ENCODE results near the gene ARHGEF9.
"Not testable (repeated sequence)": the region's sequence is repeated elsewhere in the genome, so short reads cannot be mapped to it uniquely, and the experiment has no call there.

The ARHGEF9 gene

DNA sequence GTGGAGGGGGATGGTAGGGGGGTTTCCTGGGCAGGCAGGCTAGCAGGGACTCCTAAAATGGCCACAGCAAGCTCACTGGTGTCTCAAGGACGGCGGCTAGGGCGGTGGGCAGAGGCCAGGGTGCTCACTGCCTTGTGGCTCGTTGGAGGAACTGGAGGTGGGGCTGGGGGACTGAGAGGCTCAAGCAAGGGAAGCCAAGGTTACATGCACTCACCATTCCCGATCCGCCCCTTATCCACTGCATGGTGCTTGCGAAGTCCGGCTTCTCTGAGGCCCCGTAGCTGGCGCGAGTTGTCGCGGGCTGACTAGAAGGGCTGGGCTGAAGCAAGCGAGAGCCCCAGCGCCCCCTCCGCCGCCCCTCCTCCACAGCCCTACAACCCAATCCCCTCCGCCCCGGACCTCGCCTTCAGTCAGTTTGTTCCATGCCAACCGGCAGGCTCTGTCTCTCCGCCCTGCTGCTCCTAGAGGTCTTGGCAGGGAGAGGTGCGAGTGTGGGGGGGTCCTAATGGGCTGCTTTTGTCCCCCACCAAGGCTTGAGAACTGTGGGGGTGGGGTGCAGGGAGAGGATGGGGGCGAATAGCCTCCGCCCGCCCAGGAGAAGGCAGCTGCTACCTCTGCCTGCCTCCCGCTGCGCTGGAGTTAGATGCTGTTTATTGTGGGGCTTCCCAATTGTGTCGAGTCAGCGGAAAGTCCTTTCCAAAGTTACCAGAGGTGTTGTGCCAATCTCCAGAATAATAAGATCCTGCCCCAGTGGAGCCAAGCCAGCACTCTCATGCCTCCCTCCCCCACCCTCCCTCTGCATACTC lies at the start of gene ARHGEF9:
Gene ARHGEF9, minus strand, starts transcription at position 313 of the 806 bp plus-strand sequence. Its CDS starts 69 bp downstream, at position 244.
- DNase-seq = no peak

DNA sequence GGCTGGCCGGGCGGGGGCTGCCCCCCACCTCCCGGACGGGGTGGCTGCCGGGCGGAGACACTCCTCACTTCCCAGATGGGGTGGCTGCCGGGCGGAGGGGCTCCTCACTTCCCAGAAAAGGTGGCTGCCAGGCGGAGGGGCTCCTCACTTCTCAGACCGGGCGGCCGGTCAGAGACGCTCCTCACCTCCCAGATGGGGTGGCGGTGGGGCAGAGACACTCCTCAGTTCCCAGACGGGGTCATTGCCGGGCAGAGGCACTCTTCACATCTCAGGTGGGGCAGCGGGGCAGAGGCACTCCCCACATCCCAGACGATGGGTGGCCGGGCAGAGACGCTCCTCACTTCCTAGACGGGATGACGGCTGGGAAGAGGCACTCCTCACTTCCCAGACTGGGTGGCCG lies 40.4 kb upstream of the ARHGEF9 start:
- not testable (repeated sequence) for DNase-seq

DNA sequence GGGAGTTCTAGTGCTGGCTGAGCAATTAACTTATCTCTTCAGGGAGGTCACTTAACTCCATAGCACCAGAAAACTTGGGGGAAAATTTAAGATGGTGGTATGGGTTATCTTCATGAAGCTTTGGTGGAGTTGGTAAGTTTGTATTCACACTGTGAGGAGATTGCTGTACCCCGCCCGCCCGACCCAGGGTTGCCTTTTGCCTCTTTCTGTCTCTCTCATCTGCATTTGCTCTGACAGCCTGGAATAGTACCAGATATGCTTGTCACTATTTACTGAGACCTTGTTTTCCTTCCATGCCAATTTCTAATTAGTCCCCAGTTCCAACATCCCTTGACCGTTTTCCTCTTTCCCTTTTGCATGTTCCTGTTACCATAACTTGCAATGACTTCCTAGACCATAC lies 33.1 kb upstream of the ARHGEF9 start:
- DNase-seq = no peak

DNA sequence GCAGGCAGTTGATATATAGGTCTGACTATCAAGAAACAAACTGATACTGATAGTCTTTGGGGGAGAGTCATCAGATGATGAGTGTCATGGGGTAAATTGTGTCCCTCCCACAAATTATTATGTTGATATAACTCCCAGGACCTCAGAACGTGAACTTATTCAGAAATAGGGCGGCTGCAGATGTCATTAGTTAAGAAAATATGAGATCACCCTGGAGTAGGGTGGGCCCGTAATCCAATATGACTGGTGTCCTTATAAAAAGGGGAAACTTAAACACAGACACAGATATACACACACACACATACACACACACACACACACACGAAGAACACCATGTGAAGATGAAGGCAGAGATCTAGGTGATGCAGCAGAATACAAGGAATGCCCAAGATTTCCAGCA lies 32.7 kb upstream of the ARHGEF9 start:
- DNase-seq = no peak

DNA sequence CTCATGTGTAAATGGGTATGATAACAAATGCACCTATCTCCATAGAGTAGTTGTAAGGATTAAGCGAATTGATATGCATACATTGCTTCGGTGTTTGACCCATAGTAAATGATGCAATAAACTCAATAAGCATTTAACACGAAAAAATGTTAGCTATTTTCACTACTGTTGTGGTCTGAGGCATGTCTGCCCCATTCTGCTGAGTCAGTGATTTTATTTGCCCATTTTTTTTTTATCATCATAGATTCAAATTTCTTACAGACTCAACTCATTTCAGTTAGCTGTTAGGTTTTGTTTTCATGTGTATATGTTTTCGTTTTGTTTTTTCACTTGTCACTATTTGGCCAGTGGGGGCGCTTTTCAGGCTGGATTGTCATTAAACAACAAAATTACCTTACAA lies 27.8 kb upstream of the ARHGEF9 start:
- DNase-seq = no peak

DNA sequence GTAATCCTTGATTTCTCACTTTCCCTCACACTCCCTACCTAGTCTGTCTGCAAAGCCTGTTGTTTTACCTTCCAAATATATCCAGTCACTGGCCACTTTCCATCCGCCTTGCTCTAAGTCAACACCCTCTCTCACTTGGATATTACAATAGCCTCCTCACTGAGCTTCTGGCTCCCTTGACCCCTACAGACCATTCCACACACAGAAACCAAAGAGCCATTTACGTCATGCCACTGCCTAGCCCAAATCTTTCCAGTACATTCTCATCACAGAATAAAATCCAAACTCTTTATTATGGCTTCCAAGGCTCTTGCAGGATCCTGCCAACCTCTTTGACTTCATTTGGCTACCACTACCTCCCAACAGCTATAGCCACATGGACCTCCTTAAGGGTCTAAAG lies 25.7 kb upstream of the ARHGEF9 start:
- DNase-seq = no peak

DNA sequence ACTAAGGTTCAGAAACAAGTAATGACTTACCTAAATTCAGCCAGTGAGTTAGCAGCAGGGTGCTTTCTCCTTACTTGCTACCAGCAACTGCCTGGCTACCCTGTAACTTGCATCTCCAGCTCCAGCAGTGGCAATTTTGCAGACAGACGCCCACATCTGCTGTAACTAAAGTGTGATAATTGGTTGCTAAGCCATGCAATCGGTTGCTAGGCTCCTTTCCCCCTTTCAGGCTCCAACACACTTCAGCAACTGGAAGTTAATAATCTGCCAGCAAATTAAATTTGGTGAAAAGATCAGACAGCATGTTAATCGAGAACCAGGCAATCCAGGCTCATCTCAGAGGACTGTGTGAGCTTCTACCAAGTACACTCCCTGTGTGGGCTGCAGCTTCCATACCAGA lies 24.2 kb upstream of the ARHGEF9 start:
- DNase-seq = no peak

DNA sequence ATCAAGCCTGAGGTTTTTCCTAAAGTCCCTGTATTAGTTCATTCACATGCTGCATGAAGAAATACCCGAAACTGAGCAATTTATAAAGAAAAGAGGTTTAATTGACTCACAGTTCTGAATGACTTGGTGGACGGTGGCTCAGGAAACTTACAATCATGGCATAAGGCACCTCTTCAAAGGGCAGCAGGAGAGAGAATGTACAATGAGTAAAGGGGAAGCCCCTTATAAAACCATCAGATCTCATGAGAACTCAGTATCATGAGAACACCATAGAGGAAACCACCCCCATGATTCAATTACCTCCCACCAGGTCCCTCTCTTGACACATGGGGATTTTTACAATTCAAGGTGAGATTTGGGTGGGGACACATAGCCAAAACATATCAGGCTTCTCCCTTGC lies 10.4 kb upstream of the ARHGEF9 start:
- not testable (repeated sequence) for DNase-seq

DNA sequence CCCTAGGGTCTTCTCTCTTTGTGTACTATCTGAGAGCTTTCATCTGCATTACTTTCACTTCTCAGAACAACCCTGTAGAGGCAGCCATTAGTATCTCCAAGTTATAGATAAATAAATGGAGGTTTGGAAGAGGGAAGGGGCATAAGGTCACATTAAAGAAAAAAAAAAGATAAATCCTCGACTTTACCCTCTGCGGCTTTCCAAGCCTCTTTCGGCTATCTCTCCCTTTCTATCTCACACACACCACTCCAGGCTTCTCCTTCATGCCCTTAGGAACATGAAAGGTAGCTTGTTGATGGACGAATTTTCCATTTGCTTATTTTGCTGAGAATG lies 660 bp upstream of the ARHGEF9 start:
- DNase-seq = no peak

DNA sequence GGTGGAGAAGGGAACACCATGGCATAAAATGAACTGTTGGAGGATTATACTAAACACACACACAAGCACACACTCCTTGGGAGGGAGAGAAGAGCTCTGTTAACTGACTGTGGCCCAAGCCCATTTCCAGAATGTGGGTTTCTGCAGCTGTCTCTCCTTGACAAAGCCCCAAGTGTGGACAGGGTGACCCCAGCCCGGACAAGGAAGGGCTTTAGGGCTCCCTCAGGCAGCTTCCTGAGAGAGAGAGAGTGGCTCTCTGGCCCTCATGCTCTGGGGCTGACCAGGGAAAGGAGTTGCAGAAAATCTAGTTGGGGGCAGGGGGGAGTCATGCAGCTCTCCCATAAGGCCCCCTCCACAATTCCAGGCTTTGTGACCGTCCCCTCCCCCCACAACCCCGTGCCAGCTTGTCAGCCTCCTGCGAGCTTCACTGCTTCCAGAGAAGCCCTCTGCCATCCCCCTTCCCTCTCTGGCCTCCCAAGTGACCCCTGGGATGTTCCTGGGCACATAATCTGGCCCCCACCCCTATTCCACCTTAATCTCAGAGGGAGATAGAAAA lies 590 bp downstream of the ARHGEF9 start:
- no peak for DNase-seq

DNA sequence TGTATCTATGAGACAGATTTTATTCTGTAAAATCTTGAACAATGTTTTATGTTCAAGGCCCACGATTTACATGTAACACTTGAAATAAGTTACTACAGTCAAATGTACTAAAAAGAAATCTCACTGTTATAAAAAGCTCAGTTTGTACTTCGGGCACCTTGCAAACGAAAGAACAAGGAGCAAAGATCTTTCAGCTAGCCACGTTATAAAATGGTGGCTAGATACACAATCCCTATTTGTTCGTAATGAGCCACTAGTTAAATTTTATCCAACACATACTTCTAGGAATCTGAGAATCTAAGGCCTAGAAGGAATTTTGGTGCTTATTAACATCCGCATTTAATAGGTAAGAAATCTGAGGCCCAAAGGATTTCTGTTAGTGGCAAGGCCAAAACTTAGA lies 2.5 kb downstream of the ARHGEF9 start:
- DNase-seq = no peak

DNA sequence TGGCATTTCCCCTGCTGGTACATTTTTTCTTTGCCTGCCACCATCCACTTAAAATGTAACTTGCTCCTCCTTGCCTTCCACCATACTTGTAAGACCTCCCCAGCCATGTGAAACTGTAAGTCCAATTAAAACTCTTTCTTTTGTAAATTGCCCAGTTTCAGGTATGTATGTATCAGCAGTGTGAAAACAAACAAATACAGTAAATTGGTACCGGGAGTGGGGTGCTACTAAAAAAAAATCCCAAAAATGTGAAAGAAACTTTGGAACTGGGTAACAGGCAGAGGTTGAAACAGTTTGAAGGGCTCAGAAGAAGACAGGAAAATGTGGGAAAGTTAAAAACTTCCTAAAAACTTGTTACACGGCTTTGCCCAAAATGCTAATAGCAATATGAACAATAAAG lies 16.3 kb downstream of the ARHGEF9 start:
- DNase-seq = no peak

DNA sequence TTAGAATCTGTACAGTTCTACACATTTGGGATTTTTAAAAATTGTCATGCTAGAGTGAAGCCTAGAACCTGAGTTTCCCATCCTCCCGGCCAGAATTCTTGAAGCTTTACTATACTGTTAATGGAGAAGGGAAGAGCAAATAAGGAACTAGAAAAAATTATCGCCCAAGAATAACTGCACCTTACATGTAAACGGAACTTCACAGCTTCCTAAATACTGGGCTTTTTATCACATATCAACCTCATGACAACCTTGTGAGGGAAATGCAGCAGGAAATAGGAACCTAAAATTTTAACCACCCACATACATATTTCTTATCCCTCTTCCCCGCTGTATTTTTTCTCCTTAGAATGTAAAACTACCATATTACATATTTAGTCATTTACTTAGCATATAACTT lies 19.3 kb downstream of the ARHGEF9 start:
- no peak for DNase-seq

DNA sequence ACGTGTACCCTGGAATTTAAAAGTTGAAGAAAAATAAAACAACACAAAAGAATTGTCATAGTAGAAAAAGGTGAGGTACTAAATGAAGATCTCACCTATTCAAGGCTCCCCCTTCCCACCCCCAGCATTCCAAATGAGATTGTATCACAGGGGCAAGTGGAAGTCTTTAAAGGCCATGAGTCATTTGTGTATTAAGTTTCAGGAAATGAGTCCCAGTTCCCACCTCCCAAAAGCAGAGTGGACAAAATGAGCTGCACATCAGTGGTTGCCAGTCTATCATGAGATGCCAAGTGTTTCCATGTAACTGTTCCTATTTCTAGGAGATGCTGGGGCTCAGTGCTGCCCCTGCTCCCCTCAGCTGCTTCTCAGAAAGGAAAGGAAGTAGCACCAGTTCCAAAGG lies 20.1 kb downstream of the ARHGEF9 start:
- DNase-seq = no peak

DNA sequence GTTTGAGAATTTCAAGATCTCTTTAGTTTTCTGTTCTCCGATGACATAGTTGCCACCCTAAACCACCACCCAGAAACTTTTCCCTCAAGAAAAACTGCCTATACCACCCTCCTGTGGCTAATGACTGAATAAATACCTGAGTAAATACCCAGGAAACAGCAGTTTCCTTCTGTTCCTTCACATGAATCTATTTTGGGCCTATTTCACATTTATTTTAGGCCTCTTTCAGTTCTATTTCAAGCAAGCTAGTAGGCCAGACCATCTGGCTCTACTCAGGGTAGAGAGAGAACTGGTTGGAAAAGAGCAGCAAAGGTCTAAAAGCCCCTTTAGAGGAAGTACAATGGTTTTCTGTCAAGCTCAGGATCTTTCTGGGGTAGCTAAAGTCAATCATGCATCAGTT lies 23.4 kb downstream of the ARHGEF9 start:
- no peak for DNase-seq

DNA sequence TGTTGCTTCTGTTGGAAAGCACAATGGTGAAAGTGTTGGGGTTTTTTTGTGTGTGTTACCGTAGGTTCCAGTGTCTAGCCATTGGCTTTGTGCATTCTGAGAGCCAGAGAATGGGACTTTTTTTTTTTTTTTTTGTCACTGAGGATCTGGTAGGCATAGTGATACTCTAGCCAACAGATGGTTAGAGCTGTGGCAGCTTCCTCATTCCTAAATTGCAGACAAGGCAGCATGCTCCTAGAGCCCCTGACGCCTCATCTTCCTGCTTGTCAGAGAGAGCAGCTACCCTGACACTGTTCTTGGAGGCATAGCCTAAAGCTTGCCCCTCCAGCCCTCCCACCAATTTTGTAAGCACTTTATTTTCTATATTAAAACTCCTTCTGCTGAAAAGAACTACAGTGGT lies 27.0 kb downstream of the ARHGEF9 start:
- DNase-seq = no peak

DNA sequence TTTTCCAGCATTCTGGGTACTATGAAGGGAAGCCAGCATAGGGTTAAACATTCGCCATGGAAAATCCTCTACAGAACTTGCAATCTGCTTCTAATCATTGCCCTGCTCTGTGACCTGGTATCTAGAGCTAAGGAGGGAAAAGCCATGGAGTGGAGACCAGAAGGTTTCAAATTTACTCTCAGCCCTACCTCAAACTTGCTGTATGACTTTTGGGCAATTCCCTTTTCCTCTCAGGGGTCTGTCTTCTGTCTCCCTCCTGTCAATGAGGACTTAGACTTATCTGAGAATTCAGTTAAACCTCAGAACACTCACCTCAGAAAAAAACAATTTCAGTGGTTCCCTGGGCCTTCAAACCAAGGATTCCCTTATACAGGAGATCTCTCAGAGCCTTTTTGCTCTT lies 29.1 kb downstream of the ARHGEF9 start:
- no peak for DNase-seq

DNA sequence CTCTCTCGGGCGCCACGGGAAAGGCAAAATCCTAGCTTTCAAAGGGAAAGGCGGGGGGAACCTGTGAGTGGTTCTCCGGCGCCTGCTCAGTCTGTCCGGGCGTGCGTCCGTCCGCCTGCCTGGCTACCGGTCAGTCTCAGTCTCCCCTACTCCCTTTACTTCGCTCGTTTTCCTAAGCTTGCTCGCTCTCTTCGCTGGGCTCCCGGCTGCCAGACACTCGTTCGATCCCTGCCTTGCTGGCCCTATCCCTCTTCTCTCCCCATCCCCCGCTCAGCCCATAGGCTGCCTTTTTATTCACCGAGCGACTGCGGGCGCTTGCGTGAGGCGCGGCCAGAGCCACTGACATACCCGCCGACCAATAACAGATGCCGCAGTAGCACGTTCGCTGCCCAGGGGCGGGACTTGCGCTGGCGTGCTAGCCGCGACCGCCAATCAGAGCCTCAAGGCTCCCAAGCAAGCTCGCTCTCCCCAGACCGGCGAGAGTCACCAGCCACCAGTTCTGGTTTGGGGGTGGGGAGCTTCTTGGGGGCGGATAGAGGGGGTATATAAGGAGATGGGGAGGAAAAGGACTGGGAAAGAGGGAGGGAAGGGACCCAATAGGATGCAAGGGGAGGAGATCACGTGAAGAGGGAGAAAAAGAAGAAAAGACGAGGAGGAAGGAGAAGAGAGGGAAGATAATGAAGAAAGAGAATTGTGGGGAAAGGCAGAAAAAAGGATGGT lies 30.0 kb downstream of the ARHGEF9 start:
- peak; percentile 76 for DNase-seq

DNA sequence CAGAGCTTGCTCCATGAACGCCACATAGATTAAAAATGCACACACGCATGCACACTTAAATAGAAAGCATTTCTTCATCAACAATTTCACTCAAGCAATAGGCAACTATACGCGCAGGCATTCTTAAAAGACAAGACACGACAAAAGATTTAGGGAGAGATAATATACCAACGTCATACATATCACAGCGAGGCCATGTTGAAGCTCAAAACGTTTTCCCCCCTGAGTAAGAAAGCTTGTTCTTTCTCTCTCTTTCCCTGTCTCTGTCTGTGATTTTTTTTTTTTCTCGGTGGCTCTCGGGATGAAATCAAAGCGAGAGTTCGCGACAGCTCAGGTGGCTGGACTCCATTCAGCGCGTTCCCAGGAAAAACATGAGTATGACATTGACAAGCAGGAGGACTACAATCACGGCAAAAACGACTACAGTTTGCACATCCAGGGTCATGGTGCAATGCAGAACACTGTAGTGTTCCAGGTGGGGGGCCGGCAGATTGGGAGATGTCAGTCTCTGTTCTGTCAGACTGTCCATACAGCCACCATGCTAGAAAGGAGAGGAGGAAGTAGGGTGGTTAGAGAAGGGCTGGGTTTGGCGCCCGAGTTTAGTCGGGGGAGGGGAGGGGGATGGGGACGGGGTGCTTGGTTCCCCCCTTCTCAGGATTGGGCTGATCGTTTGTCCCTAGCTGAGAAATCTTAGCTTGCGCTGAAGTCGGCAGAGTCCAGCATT lies 30.7 kb downstream of the ARHGEF9 start:
- DNase-seq = no peak

DNA sequence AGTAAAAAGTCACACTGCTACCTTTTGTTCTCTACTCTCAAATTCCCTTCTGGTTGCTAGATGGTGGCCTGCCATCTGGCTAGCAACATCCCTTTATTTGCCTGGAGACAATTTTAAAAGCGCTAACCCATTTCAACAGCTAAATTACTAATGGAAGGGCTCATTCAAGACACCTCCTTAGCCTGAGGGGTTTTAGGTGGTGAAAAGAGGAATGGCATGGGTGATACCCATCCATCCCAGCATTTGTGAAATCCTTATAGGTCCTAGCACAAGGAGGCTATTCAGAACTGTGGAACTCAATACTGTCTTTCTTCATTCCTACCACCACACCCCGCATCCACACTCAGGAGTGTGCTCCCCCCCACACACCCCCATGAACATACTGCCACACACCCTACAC lies 33.5 kb downstream of the ARHGEF9 start:
- no peak for DNase-seq

DNA sequence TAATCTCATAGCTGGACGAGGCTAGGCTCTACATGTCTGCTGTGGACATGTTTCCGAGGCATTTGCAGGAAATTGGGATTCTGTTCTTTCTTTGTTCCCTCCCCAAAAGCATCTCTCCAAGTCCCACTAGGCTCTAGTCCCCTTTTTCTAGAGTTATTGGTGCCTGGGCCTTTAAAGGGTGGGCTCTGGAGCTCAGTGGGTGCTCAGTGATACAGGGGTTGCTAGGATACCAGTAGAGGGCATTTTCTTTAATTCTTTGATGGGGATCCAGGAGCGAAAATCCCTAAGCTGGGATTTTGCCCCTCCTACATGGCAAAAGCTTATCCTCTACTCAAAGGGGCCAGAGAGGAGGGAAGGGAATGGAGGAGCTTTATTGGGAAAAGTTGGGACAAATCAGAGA lies 34.2 kb downstream of the ARHGEF9 start:
- no peak for DNase-seq

DNA sequence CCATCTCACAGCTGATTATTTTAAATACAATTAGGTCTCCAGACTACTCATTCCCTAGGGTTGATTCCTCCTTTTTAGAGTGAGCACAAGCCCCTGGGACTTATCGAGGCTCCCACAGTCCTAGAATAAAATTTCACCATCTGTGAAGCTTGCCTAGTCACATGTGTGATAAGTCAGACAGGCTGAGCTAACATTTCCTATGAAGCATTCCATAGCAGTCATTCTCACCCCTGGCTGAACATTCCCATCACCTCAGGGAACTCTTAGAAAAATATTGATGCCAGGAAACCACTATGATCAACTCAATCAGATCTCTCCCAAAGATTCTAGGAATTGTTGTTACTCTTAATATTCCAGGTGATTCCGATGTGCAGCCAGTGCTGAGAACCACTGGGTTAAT lies 37.7 kb downstream of the ARHGEF9 start:
- DNase-seq = no peak

DNA sequence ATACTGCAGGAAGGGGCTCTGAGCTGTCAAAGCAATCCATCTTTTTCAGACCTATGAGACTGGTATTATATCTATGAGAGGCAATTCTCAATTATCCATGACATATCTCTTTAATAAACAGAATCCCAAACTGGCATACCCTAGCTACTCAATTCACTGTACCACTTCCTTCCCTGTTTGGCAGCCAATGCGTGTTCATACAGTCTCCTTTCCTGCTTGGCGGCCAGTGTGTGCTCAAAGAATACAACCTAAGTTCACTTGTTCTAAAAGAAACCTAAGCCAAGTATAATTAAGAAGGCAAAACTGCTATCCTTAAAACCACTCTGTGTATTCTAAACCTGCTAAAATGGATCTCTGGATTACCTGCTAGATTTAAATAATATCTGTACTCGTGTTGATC lies 38.3 kb downstream of the ARHGEF9 start:
- DNase-seq = no peak

DNA sequence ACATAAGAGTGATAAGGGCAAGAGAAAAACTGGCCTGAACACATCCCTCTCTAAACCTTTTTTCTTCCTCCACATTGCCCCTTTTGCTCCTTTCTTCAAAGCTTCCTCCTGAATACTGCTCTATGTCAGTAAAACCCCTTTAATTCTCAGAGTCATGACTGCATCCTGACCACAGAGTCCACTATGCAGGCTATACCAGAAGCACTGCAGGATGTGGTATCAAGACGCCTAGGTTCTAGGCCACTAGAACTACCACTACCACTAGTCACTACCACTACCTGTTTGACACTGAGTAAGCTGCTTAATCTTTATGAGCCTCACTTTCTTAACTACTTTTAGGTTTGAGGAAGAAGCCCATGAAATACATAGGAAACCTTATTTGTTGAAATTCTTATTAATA lies 38.7 kb downstream of the ARHGEF9 start:
- DNase-seq = no peak
